Measurements from ENCODE around the gene CEP57L1. TPM values are rescaled to one million over a fixed set of nuclear protein-coding genes. Genes with fewer than 3 reads are reported as not detected.

The CEP57L1 gene
- total and polyA plus RNA-seq, 10 of the 15 experiments (the other 5 are each of a cell fraction or from before 2014, with no cell fraction given) = 12.7 to 30.5 (median 21.9) TPM

GRCh38 chr6:109117346-109118035 is 22.2 kb downstream of the CEP57L1 start (continued):
- TF ChIP-seq ZNF687 (IDR thresholded peaks at IDR 0.05) (peak; percentile 48; the same call in 1 of the 2 replicates), EP300 (IDR thresholded peaks at IDR 0.05; ENCODE audit: borderline replicate concordance in 1 of 2, control insufficient read depth in 1 of 2, low read depth in 2 of 2, low read length in 2 of 2) (peak in 1 of 2 experiments; percentile 69; a peak in 2 of 4 replicates), PAX5 (IDR thresholded peaks at IDR 0.05; ENCODE audit: borderline replicate concordance, low read depth, low read length) (peak; percentile 61; the same call in 1 of the 2 replicates), NKRF (conservative IDR thresholded peaks at IDR 0.05) (no peak), PBX3 (IDR thresholded peaks at IDR 0.05; ENCODE audit: insufficient replicate concordance, low read depth, low read length) (no peak), LARP7 (IDR thresholded peaks at IDR 0.05) (no peak), ZNF274 (IDR thresholded peaks at IDR 0.05; ENCODE audit: insufficient read depth, insufficient read length) (no peak), SREBF1 (IDR thresholded peaks at IDR 0.05; ENCODE audit: low read length) (no peak), CHD2 (IDR thresholded peaks at IDR 0.05; ENCODE audit: borderline replicate concordance, low read depth, low read length) (0 out of 2 replicates have a peak, but pooled peaks have one; percentile 39), MTA3 (IDR thresholded peaks at IDR 0.05; ENCODE audit: borderline replicate concordance, low read length) (no peak), MEF2A (IDR thresholded peaks at IDR 0.05; ENCODE audit: insufficient read depth, low read depth, low read length) (0 out of 2 replicates have a peak, but pooled peaks have one; percentile 35), ATF7 (IDR thresholded peaks at IDR 0.05; ENCODE audit: low read depth) (peak; percentile 75), YBX1 (IDR thresholded peaks at IDR 0.05) (no peak), MTA2 (IDR thresholded peaks at IDR 0.05; ENCODE audit: low read depth) (peak; percentile 81), TAF1 (IDR thresholded peaks at IDR 0.05; ENCODE audit: borderline replicate concordance, low read depth, low read length) (no peak)
- TF ChIP-seq, protein P1, sequence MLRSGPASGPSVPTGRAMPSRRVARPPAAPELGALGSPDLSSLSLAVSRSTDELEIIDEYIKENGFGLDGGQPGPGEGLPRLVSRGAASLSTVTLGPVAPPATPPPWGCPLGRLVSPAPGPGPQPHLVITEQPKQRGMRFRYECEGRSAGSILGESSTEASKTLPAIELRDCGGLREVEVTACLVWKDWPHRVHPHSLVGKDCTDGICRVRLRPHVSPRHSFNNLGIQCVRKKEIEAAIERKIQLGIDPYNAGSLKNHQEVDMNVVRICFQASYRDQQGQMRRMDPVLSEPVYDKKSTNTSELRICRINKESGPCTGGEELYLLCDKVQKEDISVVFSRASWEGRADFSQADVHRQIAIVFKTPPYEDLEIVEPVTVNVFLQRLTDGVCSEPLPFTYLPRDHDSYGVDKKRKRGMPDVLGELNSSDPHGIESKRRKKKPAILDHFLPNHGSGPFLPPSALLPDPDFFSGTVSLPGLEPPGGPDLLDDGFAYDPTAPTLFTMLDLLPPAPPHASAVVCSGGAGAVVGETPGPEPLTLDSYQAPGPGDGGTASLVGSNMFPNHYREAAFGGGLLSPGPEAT (IDR thresholded peaks at IDR 0.05; ENCODE audit: low read depth) = peak; percentile 66; the same call in 1 of the 2 replicates
